Sigmoid colon (tissue), 4 donors: ENCODE measurements around the gene WDR62.

Experiments used
- EP300 ChIP-seq, 4 donors: sonication (generic); formaldehyde crosslinking; IDR thresholded peaks; one replicate each; pipeline ENCODE4 v1.6.1; 2017; ENCODE audit warnings: antibody characterized with exemption in 4 of 4
- POLR2AphosphoS5 ChIP-seq, 4 donors: sonication (generic); formaldehyde crosslinking; IDR thresholded peaks; one replicate each; pipeline ENCODE4 v1.6.1; 2017; ENCODE audit warnings: antibody characterized with exemption in 4 of 4

- no peak for TF ChIP-seq POLR2AphosphoS5 (IDR thresholded peaks at IDR 0.05)
- no peak for TF ChIP-seq EP300 (IDR thresholded peaks at IDR 0.05)
These were observed 31.6 kb downstream of the WDR62 start for GRCh38 chr19:36086326-36086725.
